ENCODE data around the gene NINL. TPM values are rescaled to one million over a fixed set of nuclear protein-coding genes. Genes with fewer than 3 reads are reported as not detected.
"Not testable (repeated sequence)": the region's sequence is repeated elsewhere in the genome, so short reads cannot be mapped to it uniquely, and the experiment has no call there.

NINL gene
- total and polyA plus RNA-seq, 4 experiments from 2014 or later = 0.36 to 4.0 (median 3.4) TPM; not detected in 1

DNA sequence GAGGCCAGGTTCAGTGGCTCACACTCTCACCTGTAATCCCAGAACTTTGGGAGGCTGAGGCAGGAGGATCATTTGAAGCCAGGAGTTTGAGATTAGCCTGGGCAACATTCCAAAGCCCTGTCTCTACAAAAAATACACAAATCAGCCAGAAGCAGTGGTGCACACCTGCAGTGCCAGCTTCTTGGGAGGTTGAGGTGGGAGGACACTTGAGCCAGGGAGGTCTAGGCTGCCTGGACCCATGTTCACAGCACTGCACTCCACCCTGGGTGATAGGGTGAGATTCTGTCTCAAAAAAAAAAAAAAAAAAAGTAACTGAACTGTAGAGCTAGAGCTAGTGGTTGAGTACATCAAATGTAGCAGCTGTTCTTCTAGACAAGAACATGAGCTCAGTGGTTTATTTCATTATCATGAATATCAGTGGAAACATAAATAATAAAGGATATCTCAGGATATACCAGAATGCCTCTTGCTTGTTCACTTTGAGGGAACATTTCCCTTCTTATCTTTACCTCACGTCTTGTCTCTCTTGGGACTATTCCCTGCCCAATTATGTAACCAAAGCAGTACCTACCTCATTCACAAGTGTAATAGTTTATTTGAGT lies 20.9 kb upstream of the NINL start:
- Mint-ChIP-seq H3K27ac (no peak overlapping the region), H3K36me3 (no peaks in the 10 kb centered on the region), H3K27me3 (peaks cover 0 to under 1% of the 10 kb centered on the region in 2 donors), H3K9me3 (peaks cover 0 to 2% (median 0%) of the 10 kb centered on the region in 8 donors), H3K4me3 (no peak overlapping the region), H3K4me1 (no peaks in the 10 kb centered on the region)
- CTCF ChIA-PET (ENCODE audit: partially characterized antibody) = no interaction called here
- no peak overlapping the region for H3K27ac ChIP-seq (ENCODE audit: low read depth, low read length)
- H3K36me3 ChIP-seq (ENCODE audit: insufficient read depth, low read length) = no peaks in the 10 kb centered on the region
- intact Hi-C loops (cut with micrococcal nuclease) = no loop called here
- H3K4me3 ChIP-seq (ENCODE audit: low read length in 2 of 2) = no peak overlapping the region
- no peak for DNase-seq
- no peaks in the 10 kb centered on the region for H3K4me1 ChIP-seq (ENCODE audit: insufficient read depth, low read length)
- H3K27me3 ChIP-seq (ENCODE audit: insufficient read depth, low read length) = no peaks in the 10 kb centered on the region
- H3K9me3 ChIP-seq (ENCODE audit: control insufficient read depth in 1 of 2, low read length in 2 of 2) = no peaks in the 10 kb centered on the region
- POLR2A ChIA-PET (ENCODE audit: partially characterized antibody) = no interaction called here

DNA sequence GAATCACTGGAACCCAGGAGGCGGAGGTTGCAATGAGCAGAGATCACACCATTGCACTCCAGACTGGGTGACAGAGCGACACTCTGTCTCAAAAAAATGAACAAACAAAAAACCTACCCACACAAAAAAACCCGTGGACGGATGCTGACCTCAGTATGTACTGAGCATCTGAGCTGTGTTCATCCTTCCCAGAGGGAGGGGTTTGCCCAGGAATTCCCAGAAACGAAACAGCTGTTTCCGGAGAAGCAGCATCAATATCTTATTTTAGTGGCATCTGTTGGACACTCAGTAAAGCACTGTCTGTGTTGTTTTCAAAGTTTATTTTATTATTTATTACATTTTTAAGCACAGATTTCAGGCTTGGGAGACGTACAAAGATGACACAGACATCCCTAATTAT lies 19.8 kb upstream of the NINL start:
- H3K36me3 ChIP-seq (ENCODE audit: insufficient read depth, low read length) = no peaks in the 10 kb centered on the region
- ChIA-PET CTCF (ENCODE audit: partially characterized antibody) (no interaction called here), POLR2A (ENCODE audit: partially characterized antibody) (no interaction called here)
- no peak for DNase-seq
- H3K27me3 ChIP-seq (ENCODE audit: insufficient read depth, low read length) = no peaks in the 10 kb centered on the region
- H3K9me3 ChIP-seq (ENCODE audit: control insufficient read depth in 1 of 2, low read length in 2 of 2) = no peaks in the 10 kb centered on the region
- Mint-ChIP-seq H3K4me1 (no peaks in the 10 kb centered on the region), H3K27me3 (peaks cover 0 to 1% of the 10 kb centered on the region in 2 donors), H3K36me3 (no peaks in the 10 kb centered on the region), H3K27ac (no peak overlapping the region), H3K9me3 (peaks cover 0 to 2% (median 0%) of the 10 kb centered on the region in 8 donors), H3K4me3 (no peak overlapping the region)
- no peaks in the 10 kb centered on the region for H3K4me1 ChIP-seq (ENCODE audit: insufficient read depth, low read length)
- no peak overlapping the region for H3K27ac ChIP-seq (ENCODE audit: low read depth, low read length)
- intact Hi-C loops (cut with micrococcal nuclease) = no loop called here
- H3K4me3 ChIP-seq (ENCODE audit: low read length in 2 of 2) = no peak overlapping the region

GRCh38 chr20:25604611-25605010 lies 19.3 kb upstream of the NINL start:
- H3K27me3 ChIP-seq (ENCODE audit: insufficient read depth, low read length) = no peaks in the 10 kb centered on the region

GRCh38 chr20:25602914-25603309 lies 17.6 kb upstream of the NINL start:
- H3K27ac ChIP-seq (ENCODE audit: low read depth, low read length); H3K36me3 Mint-ChIP-seq; H3K27ac Mint-ChIP-seq; H3K27me3 Mint-ChIP-seq; CTCF ChIA-PET (ENCODE audit: partially characterized antibody); intact Hi-C loops (cut with micrococcal nuclease); H3K9me3 Mint-ChIP-seq; H3K4me3 Mint-ChIP-seq; DNase-seq; H3K27me3 ChIP-seq (ENCODE audit: insufficient read depth, low read length); H3K4me3 ChIP-seq (ENCODE audit: low read length in 2 of 2); H3K9me3 ChIP-seq (ENCODE audit: control insufficient read depth in 1 of 2, low read length in 2 of 2); H3K4me1 Mint-ChIP-seq; POLR2A ChIA-PET (ENCODE audit: partially characterized antibody); H3K36me3 ChIP-seq (ENCODE audit: insufficient read depth, low read length); H3K4me1 ChIP-seq (ENCODE audit: insufficient read depth, low read length): not testable (repeated sequence)

More at GRCh38 chr20:25604611-25605010, 19.3 kb upstream of the NINL start:
- POLR2A ChIA-PET (ENCODE audit: partially characterized antibody) = no interaction called here
- peaks cover 0 to 1% of the 10 kb centered on the region in 2 donors for H3K27me3 Mint-ChIP-seq
- Histone ChIP-seq H3K27ac (ENCODE audit: low read depth, low read length) (no peak overlapping the region), H3K36me3 (ENCODE audit: insufficient read depth, low read length) (no peaks in the 10 kb centered on the region), H3K4me1 (ENCODE audit: insufficient read depth, low read length) (no peaks in the 10 kb centered on the region), H3K9me3 (ENCODE audit: control insufficient read depth in 1 of 2, low read length in 2 of 2) (no peaks in the 10 kb centered on the region), H3K4me3 (ENCODE audit: low read length in 2 of 2) (no peak overlapping the region)
- DNase-seq = no peak
- H3K9me3 Mint-ChIP-seq = peaks cover 0 to 2% (median 0%) of the 10 kb centered on the region in 8 donors
- CTCF ChIA-PET (ENCODE audit: partially characterized antibody) = no interaction called here
- no peaks in the 10 kb centered on the region for H3K4me1 Mint-ChIP-seq
- H3K27ac Mint-ChIP-seq = no peak overlapping the region
- no peak overlapping the region for H3K4me3 Mint-ChIP-seq
- intact Hi-C loops (cut with micrococcal nuclease) = no loop called here
- H3K36me3 Mint-ChIP-seq = no peaks in the 10 kb centered on the region

DNA sequence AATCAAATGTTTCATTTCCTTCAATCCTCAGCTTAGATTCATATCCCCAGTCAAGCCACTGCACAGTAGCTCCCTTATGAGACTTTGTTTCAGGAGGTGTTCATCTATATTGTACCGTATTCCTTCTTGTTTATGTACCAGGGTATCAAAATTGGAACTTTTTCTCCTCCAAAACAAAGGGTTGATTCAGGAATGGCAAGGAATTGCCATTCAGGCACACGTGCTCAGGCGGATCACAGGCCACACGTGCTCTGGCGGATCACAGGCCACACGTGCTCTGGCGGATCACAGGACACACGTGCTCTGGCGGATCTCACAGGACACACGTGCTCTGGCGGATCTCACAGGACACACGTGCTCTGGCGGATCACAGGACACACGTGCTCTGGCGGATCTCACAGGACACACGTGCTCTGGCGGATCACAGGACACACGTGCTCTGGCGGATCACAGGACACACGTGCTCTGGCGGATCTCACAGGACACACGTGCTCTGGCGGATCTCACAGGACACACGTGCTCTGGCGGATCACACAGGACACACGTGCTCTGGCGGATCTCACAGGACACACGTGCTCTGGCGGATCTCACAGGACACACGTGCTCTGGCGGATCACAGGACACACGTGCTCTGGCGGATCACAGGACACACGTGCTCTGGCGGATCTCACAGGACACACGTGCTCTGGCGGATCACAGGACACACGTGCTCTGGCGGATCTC lies 17.0 kb upstream of the NINL start:
- CTCF ChIA-PET (ENCODE audit: partially characterized antibody); H3K27me3 Mint-ChIP-seq; POLR2A ChIA-PET (ENCODE audit: partially characterized antibody); H3K27ac ChIP-seq (ENCODE audit: low read depth, low read length); H3K36me3 Mint-ChIP-seq; intact Hi-C loops (cut with micrococcal nuclease); H3K36me3 ChIP-seq (ENCODE audit: insufficient read depth, low read length); H3K4me1 ChIP-seq (ENCODE audit: insufficient read depth, low read length); H3K4me1 Mint-ChIP-seq; H3K9me3 ChIP-seq (ENCODE audit: control insufficient read depth in 1 of 2, low read length in 2 of 2); DNase-seq; H3K9me3 Mint-ChIP-seq; H3K27ac Mint-ChIP-seq; H3K4me3 ChIP-seq (ENCODE audit: low read length in 2 of 2); H3K27me3 ChIP-seq (ENCODE audit: insufficient read depth, low read length); H3K4me3 Mint-ChIP-seq: not testable (repeated sequence)

DNA sequence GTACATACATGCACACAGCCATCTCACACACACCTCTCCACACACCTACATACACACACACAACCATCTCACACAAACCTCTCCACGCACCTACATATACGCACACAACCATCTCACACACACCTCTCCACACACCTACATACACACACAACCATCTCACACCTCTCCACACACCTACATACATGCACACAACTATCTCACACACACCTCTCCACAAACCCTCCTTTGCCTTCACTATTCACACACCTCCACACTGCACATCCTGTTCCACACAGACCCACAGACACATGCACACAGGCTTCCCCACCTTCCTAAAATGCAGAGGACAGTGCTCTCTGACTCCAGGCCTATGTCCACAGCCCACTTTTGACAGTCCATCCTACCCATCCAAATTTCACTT lies 16.3 kb upstream of the NINL start:
- peak overlapping the region in 1 of 7 donors; percentile 19 for H3K27ac Mint-ChIP-seq
- no peak overlapping the region for H3K27ac ChIP-seq (ENCODE audit: low read depth, low read length)
- no peaks in the 10 kb centered on the region for H3K9me3 ChIP-seq (ENCODE audit: control insufficient read depth in 1 of 2, low read length in 2 of 2)
- H3K4me3 Mint-ChIP-seq = peak overlapping the region in 1 of 8 donors; percentile 4
- no peaks in the 10 kb centered on the region for H3K4me1 Mint-ChIP-seq
- ChIA-PET POLR2A (ENCODE audit: partially characterized antibody) (no interaction called here), CTCF (ENCODE audit: partially characterized antibody) (no interaction called here)
- peaks cover 0 to 2% (median 0%) of the 10 kb centered on the region in 8 donors for H3K9me3 Mint-ChIP-seq
- H3K36me3 Mint-ChIP-seq = no peaks in the 10 kb centered on the region
- H3K27me3 ChIP-seq (ENCODE audit: insufficient read depth, low read length) = no peaks in the 10 kb centered on the region
- DNase-seq = no peak
- H3K4me3 ChIP-seq (ENCODE audit: low read length in 2 of 2) = no peak overlapping the region
- intact Hi-C loops (cut with micrococcal nuclease) = no loop called here
- peaks cover 3% of the 10 kb centered on the region in 2 donors for H3K27me3 Mint-ChIP-seq
- no peaks in the 10 kb centered on the region for H3K36me3 ChIP-seq (ENCODE audit: insufficient read depth, low read length)
- no peaks in the 10 kb centered on the region for H3K4me1 ChIP-seq (ENCODE audit: insufficient read depth, low read length)

DNA sequence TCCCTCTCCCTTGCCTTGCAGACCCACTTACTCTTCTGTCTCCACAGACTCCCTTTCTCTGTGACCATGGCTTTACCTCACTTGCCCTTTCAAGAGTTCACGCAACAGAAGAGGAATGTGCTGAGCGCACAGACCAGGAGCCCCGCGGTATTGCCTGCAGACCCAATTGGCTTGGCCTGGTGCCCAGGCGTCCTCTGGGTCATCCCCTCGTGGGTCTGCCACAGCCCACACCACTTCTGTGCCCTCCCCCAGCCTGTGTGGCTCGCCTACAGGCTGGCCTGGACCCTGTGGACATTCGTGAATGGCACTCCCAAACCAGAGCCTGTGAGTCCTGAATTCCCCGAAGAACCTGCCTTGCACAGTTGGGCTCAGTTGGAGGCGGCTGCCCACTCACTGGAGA lies 15.3 kb upstream of the NINL start:
- no peaks in the 10 kb centered on the region for H3K27me3 ChIP-seq (ENCODE audit: insufficient read depth, low read length)
- H3K4me1 ChIP-seq (ENCODE audit: insufficient read depth, low read length) = no peaks in the 10 kb centered on the region
- H3K4me3 ChIP-seq (ENCODE audit: low read length in 2 of 2) = no peak overlapping the region
- Mint-ChIP-seq H3K9me3 (peaks cover 0 to 2% (median 0%) of the 10 kb centered on the region in 8 donors), H3K4me3 (no peak overlapping the region), H3K4me1 (no peaks in the 10 kb centered on the region), H3K36me3 (no peaks in the 10 kb centered on the region), H3K27me3 (peaks cover 3% of the 10 kb centered on the region in 2 donors), H3K27ac (no peak overlapping the region)
- intact Hi-C loops (cut with micrococcal nuclease) = no loop called here
- H3K9me3 ChIP-seq (ENCODE audit: control insufficient read depth in 1 of 2, low read length in 2 of 2) = no peaks in the 10 kb centered on the region
- H3K36me3 ChIP-seq (ENCODE audit: insufficient read depth, low read length) = no peaks in the 10 kb centered on the region
- ChIA-PET CTCF (ENCODE audit: partially characterized antibody) (no interaction called here), POLR2A (ENCODE audit: partially characterized antibody) (no interaction called here)
- DNase-seq = no peak
- no peak overlapping the region for H3K27ac ChIP-seq (ENCODE audit: low read depth, low read length)
